NCI-H526 (cell line): ENCODE results near the gene TLE5.

Experiments
- DNase-seq, 2 experiments: peaks; one replicate each; lab custom pipeline; 2025; lab: John Stamatoyannopoulos, UW

The TLE5 gene, protein sequence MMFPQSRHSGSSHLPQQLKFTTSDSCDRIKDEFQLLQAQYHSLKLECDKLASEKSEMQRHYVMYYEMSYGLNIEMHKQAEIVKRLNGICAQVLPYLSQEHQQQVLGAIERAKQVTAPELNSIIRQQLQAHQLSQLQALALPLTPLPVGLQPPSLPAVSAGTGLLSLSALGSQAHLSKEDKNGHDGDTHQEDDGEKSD

DNA sequence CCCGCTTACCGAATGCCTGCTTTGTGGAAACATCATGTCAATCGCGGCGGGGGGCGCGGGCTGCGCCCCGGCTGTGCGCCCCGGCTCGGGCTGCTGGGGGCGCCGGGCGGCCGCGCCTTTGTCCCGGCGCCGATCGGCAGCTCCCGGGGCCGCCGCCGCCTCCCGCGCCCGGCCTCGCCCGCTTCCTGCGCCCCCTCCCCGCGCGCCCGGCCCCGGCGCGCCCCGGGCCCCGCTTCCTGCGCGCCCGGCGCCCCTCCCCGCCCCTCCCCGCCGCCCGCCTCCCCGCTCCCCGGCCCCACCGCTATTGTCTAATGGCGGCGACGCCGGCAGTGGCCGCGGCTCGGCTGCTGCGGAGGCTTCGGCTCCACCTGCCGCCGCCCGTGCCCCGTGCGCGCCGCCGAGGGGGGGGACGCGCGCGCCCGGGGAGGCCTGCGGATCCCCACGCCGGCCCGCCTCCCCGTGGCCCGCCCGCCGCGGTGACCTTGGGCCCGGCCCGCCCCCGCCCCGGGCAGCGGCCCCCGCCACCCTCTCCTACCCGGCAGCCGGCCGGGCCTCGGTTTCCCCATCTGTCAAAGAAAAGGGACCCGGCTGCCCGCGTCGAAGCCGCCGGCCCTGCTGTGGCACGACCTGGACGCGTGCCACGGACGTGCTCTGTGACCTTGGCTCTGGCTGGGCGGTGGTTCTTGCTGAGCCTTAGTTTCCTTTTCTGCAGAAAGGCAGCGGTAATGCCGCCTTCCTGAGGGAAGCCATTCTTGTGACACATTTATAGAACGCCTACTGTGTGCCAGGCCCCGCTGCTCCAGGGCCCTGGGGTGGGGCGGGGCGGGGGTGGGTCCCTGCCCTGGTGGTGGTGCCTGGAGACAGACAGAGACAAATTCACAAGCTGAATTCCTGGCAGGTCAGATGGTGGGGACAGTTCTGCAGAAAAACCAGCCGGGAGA is at the start of gene TLE5:
TLE5 (minus strand) TSS at position 331 of the 941 bp plus-strand sequence; CDS start at position 36, 295 bp downstream.
- DNase-seq: peak in 1 of 2 experiments; percentile 58

DNA sequence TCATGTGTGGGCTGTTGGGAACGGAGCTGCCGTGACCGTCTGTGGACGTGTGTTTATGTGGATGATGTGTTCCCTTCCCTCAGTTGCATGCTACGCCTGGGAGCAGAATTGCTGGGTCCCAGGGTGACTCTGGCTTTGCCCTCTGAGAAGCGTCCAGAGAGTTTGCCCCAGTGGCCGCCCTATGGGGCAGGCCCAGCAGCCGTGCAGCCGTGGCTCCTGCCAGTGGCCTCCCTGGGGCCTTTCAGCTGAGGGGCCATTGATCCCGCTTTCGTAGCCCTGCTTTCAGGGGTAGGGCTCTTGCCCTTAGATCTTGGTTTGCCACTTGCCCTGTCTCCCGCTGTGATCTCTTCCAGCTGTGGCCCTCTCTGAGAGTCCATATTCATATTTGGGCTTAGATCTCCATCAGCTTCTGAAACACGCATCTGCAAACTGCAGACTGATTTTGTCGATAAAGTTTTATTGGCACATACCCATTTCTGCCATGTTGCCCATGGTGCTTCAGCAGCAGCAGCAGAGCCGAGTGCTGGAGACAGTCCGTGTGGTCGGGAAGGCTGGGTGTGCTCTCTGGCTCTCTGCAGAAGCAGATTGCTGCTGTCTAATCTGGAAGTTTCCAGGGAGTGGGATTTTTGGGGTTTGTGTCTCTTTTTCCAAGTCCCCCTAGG is 49.4 kb upstream of the TLE5 start:
- DNase-seq: no peak

DNA sequence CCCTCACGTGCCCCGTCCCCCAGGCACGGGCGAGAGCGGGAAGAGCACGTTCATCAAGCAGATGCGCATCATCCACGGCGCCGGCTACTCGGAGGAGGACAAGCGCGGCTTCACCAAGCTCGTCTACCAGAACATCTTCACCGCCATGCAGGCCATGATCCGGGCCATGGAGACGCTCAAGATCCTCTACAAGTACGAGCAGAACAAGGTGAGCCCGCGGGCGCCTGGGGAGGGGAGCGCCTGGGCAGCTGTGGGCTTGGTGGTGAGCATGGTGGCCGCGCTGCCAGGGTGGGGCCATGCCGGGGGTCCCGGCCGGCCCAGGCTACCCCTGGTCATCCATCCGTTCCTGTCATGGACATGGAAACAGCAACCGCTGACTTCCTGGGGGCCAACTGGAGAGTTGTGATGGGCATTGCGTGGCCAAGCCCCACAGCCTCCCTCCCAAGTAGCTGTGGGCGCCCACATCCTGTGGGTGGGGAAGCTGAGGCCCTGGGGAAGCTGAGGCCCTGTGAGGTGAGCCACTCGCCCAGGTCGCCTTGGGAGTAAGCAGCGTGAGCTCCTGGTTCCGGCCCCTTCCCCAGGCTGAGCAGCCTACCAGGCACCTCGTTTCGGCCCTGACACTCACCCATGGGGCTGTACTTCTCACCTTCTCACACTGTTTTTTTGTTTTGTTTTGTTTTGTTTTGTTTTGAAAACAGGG is 48.0 kb upstream of the TLE5 start:
- DNase-seq: no peak

DNA sequence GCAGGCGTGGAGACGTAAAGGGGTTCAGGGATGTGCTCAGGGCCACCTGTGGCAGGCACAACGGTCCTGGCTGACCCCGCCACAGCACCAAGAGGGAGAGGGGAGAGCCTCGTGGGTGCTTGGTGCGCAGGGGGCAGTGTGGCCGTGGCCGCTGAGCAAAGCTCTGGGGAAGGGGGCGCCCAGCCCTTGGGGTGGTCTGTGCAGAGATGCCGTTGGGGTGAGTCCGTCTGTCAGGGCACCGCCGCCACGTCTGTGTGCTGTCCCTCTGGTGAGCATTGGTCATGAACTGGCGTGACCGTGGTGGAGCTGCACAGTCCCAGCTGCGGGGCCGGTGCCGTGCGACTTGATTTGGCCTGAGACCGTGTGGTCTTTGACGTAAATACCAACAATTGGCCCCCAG is 47.2 kb upstream of the TLE5 start:
- no peak for DNase-seq

DNA sequence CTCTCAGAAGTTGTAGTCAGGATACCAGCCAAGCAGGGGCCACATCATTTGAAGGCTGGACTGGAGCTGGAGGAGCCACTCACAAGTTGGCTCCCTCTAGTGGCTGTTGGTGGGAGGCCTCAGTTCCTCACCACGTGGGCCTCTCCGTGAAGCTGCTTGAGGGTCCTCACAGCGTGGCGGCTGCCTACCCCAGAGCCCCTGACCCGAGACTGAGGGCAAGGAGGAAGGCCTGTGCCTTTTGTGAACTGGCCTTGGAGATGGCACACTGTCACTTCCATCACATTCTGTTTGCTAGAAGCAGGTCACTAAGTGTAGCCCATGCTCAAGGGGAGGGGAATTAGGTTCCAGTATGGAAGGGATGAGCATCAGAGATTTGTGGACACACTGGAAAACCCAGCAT is 46.5 kb upstream of the TLE5 start:
- peak in 1 of 2 experiments; percentile 67 for DNase-seq

DNA sequence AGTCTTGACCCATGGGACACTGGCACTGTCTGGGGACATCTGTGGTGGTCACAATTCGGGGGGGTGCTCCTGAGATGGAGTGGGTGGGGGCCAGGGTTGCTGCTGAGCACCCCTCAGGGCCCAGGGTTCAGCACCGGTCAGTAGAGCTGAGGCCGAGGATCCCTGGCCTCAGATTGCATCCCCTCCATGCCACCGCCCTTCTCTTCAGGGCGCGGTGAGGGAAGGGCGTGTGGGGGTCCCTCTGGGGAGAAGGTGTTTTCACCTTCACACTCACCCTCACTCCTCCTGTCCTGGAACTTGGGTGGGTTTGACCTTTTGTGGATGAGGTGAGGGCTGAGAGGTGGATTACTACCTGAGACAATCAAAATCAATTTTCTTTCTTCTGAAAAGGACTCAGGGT is 45.4 kb upstream of the TLE5 start:
- DNase-seq: no peak

DNA sequence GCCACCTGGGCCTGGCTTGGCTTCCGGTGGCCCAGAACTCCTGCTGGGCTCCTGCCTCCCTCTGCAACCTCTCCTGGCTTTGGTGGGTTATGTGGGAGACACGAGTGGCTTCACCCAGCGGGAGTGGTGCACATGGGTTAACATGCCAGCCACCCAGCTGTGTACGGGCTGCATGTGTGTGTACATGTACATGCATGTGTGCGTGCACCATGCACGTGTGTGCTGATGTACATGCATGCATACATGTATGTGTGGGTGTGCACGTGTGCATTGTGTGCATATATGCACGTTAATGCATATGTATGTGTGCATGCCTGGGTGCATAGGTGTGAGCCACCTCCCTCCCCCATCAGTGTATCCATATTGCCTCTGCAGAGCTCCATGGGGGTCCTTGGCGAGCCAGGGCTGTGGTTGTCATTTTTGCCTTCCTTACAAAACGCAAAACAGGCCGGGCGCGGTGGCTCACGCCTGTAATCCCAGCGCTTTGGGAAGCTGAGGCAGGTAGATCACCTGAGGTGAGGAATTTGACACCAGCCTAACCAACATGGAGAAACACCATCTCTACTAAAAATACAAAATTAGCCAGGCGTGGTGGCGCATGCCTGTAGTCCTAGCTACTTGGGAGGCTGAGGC is 44.3 kb upstream of the TLE5 start:
- no peak for DNase-seq

DNA sequence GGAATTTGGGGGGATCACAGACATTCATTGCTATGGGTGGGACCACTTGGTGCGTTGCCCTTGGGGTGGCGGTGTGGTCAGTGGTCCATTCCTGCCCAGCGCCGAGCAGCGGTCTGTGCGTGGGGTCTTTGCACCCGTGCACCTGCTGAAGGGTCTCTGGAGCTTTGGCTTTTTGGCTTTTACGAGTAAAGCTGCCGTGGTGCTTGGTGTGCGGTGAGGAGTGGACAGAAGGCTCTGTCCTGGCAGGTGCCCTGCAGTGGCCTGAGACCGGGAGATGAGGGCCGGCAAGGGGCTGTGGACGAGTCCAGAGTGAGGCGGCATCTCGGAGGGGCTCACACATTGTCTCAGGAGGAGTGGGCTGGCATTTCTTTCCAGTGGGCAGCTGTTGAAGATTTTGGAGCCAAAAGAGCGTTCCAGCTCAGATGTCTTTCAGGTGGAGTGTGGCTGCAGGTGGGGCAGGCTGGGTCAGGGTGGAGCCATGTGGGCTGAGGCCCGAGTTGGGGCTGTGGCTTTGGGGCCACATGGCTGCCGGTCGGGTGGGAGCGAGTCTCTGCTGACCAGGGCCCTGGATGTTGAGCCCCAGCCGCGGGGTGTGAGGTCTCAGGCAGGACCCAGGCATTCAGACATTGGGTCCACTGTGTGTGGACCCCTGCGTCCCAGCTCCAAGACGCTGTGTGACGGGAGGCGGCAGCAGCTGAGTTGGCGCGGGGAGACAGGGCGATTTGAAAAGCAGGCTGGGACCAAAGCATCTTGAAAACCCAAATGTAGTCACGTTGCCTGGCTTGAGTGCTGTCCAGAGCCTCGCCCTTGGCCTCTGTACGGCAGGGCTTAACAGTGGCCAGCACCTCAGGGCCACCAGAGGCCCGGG is 43.6 kb upstream of the TLE5 start:
- DNase-seq: no peak

DNA sequence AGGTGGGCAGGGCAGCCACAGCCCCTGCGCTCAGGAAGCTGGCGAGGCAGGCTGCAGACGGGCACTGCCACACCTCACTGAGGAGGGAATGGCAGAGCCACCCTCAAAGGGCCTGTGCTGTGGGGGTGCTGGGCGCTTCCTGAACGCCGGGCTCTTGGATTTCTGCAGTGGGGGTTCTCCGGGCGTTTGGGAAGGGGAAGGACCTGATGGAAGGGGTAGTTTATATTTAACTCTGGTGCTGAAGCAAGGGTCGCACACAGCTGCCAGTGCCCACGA is 42.4 kb upstream of the TLE5 start:
- DNase-seq: no peak

DNA sequence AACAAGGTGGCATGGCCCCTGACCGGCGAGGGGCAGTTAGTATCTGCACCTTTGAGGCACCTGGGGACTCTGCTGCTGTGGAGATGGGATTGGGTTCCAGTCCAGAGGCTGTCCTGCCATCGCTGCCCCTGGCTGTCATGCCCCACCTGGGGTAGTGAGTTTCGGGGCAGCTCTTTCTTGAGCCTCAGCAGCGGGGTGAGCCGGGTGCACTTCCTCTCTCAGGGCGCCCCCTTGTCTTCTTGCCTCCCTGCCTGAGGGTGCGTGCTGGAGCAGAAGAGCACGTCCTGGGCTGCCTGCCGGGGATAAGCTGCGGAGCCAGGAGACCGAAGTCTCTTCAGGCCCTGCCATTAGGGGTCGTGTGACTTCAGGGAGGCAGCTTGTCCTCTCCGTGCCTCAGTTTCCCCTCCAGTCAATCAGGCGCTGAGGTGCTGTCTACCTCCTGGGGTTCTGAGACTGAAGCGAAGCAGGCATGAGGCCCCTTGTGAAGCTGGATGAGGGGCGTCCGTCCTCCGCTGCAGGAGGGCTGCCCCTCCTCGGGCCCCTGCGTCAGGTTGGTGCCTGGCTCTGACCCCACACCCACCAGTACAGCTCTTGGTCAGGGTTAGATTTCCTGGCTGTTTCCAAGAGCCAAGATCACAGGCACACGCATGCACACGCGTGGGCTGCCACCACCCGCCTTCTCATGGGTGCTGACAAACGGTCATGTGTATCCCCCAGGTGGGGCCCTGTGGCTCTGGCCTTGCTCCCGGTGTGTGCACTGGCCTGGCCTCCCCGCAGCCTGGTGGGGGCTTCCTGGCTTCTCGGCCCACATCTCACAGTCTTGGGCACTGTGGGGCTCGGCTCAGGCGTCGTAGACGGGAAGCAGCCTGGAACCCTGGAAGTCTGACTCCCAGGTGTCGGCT is 40.2 kb upstream of the TLE5 start:
- DNase-seq: no peak

DNA sequence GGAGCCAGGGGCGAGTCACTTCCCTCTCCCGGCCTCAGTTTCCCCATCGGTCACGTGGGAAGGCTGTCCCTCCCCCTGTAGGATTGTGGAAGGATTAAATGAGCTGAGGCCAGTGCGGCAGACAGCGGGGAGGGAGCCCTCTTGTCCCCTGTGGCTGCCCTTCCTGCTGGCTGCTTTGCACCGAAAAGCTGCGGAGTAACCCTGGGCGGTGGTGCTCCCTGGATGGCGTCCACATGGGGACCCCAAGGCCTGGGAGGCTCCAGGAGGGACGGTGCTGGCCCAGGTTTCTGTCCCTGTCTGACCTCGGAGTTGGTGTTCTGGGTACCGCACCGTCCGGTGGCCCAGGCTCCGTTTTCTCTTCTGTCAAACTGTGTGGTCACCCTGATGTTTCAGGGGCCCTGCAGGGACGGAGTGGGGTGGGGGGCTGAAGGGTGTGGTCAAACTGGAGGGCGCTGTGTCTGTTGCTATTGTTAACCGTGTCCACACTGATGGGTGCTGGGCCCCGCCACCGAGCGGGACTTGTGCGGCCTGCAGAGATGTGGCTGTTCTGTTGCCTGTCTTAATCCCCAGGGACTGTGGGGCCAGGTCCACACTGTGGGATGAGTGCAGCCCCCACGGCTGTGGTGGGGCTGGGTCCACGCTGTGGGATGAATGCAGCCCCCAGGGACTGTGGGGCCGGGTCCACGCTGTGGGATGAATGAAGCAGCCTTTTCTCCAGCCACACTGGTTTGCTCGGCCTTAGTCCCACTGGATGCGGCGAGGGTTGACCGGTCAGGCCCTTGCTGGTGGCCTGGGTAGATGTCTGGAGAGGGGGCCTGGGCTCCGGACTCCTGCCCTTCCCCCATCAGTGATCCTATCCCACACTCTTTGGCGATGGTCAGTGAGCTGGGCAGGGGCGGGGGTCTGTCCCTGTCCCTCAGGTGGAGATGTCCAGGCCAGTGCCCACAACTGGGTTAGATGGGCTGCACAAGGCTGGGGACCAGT is 38.7 kb upstream of the TLE5 start:
- DNase-seq: peak in 1 of 2 experiments; percentile 17

DNA sequence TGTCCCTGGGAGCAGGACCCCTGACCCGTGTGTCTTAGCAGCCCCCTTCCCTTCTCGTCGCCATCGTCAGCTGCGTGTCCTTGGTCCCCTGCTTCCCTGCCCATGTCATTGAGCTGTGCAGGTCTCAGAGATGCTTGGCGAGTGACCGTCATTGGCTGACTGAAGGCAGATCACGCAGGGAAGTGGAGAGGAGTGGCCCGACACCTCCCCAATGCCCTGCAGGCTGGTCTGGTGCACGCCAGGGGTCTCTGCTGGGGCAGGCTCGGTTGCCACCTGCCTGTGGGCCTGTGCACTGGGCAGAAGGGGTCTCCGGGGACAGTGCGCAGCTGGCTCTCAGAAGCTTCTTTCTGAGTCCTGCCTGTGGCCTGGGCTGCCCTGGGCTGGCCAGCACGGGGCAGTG is 38.0 kb upstream of the TLE5 start:
- no peak for DNase-seq

DNA sequence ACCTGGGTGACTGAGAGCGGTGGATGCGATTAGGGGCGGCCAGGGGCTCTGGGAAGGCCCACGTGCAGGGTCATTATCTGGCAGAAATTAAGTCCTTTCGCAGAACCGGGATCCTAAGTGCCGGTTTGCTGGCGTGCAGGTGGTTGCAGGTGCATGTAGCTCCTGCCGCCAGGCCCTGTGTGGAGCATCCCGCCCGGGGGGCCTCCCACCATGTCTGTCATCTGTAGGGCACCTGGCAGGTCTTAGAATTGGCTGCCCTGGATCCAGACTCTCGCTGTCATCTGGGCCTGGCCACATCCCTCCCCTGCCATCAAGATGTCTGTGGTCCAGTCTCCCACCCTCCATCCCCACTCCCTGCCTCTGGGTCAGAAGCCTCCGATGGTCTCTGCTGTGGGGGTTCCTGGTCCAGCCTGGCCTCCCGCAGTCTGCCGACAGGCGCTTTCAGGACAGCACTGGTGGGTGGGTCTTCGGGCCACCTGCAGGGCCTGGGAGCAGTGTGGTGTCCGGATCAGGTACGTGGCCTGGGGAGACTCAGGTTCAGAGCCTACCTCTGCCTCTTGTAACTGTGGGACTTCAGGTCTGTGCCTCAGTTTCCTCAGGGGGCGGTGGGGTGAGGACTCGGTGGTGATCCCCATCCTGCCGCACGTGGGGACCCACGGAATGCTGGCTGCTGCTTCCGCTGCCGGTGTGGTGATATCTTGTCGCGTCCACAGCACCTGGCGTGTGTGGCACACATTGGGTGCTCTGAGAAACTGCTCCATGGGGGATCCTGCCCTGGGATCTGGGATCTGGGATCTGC is 37.3 kb upstream of the TLE5 start:
- no peak for DNase-seq

DNA sequence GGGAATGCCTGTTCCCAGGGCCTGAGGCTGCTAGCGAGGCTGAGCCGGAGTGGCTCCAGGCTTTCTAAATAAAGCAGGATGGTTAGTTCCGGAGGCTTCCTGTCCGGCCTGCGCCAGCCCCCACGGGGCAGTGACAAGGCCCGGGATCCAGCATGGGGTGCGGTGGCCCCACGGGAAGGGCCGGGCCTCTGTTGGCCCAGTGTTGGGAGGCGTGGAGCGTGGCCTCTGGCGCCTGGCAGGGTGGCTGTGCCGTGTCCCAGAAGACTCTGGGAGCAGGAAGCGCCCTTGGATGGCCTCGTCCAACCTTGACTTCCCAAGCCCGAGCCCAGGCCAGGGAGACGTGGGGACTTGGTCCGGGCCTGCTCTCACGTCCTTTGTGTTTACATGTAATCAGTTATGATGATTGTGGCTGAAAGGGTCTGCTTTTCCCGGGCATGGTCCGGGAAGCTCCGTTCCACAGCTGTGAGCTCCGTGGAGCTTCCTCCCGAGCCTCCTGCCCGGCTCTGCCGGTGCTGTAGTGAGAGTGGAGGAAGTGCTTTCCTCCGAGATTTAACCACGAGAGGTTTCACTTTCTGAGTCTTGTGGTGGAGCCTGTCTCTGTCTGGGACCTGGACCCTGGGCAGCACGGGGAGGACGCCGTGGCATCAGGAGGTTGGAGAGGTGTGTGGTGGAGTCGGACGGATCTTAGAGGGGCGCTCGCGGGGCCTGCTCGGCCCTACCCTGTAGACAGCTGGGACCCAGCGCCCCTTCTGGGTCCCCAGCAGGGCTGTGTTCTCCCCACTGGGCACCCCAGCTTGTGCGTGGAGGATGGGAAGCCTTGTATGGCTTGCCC is 36.4 kb upstream of the TLE5 start:
- DNase-seq: no peak

DNA sequence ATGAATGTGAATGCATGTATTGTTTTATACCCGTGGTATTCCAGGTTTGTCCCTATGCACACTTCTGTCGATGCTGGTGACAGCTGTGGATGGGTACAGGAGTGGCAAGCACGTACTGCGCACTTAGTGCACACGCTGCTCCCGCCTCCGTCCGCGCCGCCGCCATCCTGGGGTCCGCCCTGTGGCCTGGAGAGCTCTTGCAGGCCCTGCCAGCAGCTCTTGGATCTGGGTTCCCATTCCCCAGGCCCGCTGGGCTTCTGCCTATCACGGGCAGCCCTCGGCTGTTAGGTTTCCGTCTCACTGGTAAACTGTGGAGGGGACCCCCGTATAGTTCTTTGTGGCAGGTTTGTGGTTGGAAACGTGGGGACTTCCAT is 35.8 kb upstream of the TLE5 start:
- DNase-seq: no peak

DNA sequence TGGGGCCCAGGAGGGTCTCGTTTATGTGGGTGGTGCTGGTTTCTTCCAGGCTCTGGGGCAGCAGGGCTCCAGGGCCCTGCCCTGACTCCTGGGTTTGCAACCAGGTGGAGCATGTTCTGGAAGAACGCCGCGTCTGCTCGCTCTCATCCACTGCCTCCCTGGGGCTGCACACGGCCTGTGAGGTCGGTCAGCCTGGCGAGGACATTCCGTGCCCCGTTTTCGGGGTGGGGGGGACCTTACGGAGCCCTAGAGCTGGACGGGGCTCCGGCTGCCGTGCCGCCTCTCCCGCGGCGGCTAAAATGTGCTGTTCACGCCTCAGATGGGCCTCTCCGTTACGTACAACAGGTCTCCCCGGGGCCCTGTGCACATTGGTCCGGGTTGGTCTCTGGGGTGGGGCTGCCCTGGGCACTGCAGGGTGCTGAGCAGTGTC is 35.2 kb upstream of the TLE5 start:
- DNase-seq: no peak

DNA sequence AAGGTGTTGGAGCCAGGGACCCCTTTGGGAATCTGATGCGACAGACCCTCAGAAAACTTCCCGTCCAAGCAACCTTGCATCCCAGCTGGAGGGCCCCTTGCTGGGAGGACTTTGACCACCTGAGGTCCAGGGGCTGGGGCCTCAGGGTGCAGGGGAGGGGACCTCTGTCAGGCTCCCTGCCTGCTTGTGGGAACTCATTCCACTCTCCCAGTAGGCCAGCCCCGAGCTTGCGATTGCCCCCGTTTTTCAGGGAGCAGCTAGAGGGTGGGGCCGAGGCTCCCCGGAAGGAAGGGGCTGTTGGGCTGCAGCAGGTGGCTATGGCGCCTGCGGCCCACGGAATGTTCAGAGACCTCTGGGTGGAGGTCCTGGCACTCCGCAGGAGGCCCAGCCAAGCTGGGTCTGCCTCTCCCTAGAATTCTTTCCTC is 34.6 kb upstream of the TLE5 start:
- DNase-seq: no peak
